ENCODE measurements around the gene TNIP2.
"Not testable (repeated sequence)": the region's sequence is repeated elsewhere in the genome, so short reads cannot be mapped to it uniquely, and the experiment has no call there.

TNIP2 gene

GRCh38 chr4:2793586-2794485 lies 37.7 kb upstream of the TNIP2 start:
- no peak for DNase-seq

GRCh38 chr4:2792711-2793585 lies 36.8 kb upstream of the TNIP2 start, which contains the start of gene SH3BP2:
SH3BP2 (plus strand) TSS chr4:2793085; CDS start chr4:2820618, 27,533 bp downstream.
- DNase-seq = peak; percentile 76 to 82

GRCh38 chr4:2792396-2792710 lies 36.2 kb upstream of the TNIP2 start:
- DNase-seq = no peak

GRCh38 chr4:2791518-2792395 lies 35.6 kb upstream of the TNIP2 start:
- DNase-seq = no peak

GRCh38 chr4:2790583-2791517 lies 34.7 kb upstream of the TNIP2 start:
- peak in 1 of 2 donors; percentile 48 for DNase-seq

- no peak for DNase-seq
Measured at GRCh38 chr4:2789793-2790582, 33.9 kb upstream of the TNIP2 start.

GRCh38 chr4:2789351-2789750 lies 33.2 kb upstream of the TNIP2 start:
- DNase-seq = no peak

- no peak for DNase-seq
Measured at GRCh38 chr4:2788532-2789103, 32.5 kb upstream of the TNIP2 start.

- DNase-seq = no peak
Measured at GRCh38 chr4:2788101-2788500, 32.0 kb upstream of the TNIP2 start.

GRCh38 chr4:2787230-2788100 lies 31.3 kb upstream of the TNIP2 start:
- peak; percentile 72 to 88 for DNase-seq

GRCh38 chr4:2786794-2787229 lies 30.7 kb upstream of the TNIP2 start:
- no peak for DNase-seq

- peak; percentile 78 to 87 for DNase-seq
Measured at GRCh38 chr4:2786152-2786671, 30.1 kb upstream of the TNIP2 start.

GRCh38 chr4:2785613-2786012 lies 29.5 kb upstream of the TNIP2 start:
- peak; percentile 61 to 73 for DNase-seq

GRCh38 chr4:2783790-2784189 lies 27.7 kb upstream of the TNIP2 start:
- no peak for DNase-seq

- no peak for DNase-seq
Measured at GRCh38 chr4:2781911-2782310, 25.8 kb upstream of the TNIP2 start.

- DNase-seq = not testable (repeated sequence)
Measured at GRCh38 chr4:2780643-2781042, 24.5 kb upstream of the TNIP2 start.

GRCh38 chr4:2771264-2771663 lies 15.1 kb upstream of the TNIP2 start:
- DNase-seq = no peak

- no peak for DNase-seq
Measured at GRCh38 chr4:2768921-2769336, 12.8 kb upstream of the TNIP2 start.

- no peak for DNase-seq
Measured at GRCh38 chr4:2768124-2768523, 12.0 kb upstream of the TNIP2 start.
